ENCODE data around the gene KRT71.

GRCh38 chr12:52559979-52560378 lies 7.0 kb upstream of the KRT71 start:
- TF ChIP-seq POLR2A (IDR thresholded peaks at IDR 0.05; ENCODE audit: low read length) (no peak), GATA1 (IDR thresholded peaks at IDR 0.05; ENCODE audit: low read depth, low read length) (no peak)

Data from erythroblast (primary cell).